Motor neuron (in vitro differentiated cells): Measurements from ENCODE around the gene UIMC1. TPM values are rescaled to one million over a fixed set of nuclear protein-coding genes. Genes with fewer than 3 reads are reported as not detected.

Source experiments
- ATAC-seq, 8 experiments: fragments of 200-7000 bp; cut with Tn5 transposase; replicated peaks in 6 of 8; 2 replicates each; pipeline ENCODE4 v1.8.0; 2021; ENCODE audit warnings: mild to moderate bottlenecking in 8 of 8, moderate library complexity in 8 of 8
- H3K27ac ChIP-seq, 2 donors: fragments of 250-450 bp; sonication (Bioruptor Pico); 2 replicates each; pipeline ENCODE4 v1.9.0; 2021; ENCODE audit warnings: antibody characterized with exemption in 2 of 2, mild to moderate bottlenecking in 2 of 2, moderate library complexity in 1 of 2
- H3K4me1 ChIP-seq, 2 donors: fragments of 250-450 bp; sonication (Bioruptor Pico); replicated peaks in 1 of 2; 2 replicates each; pipeline ENCODE4 v1.6.1; 2021; ENCODE audit warnings: antibody characterized with exemption in 2 of 2, mild to moderate bottlenecking in 2 of 2, moderate library complexity in 1 of 2
- H3K4me3 ChIP-seq, 5 donors: fragments of 250-450 bp; sonication (Bioruptor Pico); 2 replicates each; pipeline ENCODE4 v1.9.0; 2021; ENCODE audit warnings: antibody characterized with exemption in 5 of 5, mild to moderate bottlenecking in 5 of 5, moderate library complexity in 4 of 5
- WGBS, 10 experiments: fragments of 450-650 bp; shearing (Covaris generic); methylation state at CpG; one replicate each; pipeline ENCODE4 v1.0.0; 2022; 5-methylcytosine and 5-hydroxymethylcytosine counted together
- in situ Hi-C, 9 experiments: fragments of 400-800 bp; cut with MboI; loops; one replicate each; pipeline ENCODE4 v1.15.0; 2021; ENCODE audit warnings: low sequenced_read_pairs in 9 of 9, low pct_unique_long_range_greater_than_20kb in 2 of 9; ENCODE audit not compliant: unreplicated experiment in 9 of 9
- total RNA-seq, 8 experiments: library from RNA; unstranded; fragments of 300-600 nt; gene quantifications; 2 replicates each; pipeline versions ENCODE4 v1.2.3 to v1.2.4, GENCODE V29; 2022

UIMC1 gene
- total RNA-seq, 8 experiments from 2014 or later = 28.4 to 47.1 (median 36.0) TPM

DNA sequence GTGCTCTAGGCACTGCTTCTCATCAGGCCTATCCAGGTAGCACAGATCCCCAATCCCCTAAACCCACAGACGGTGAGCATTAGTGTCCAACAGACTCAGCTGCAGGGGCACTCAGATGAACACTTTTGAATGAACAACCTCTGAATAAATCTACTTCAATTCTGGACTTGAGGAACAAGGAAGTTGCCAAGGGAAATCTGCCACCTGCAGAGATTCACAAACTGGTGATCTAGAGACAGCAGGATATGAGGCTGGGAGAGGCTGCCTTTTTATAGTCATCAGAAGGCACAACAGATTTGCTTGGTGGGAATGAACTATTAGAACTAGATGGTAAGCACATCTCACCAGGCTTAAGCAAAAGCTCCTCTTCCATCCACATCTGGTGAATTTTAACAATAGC is 100.5 kb downstream of the UIMC1 start:
- WGBS, 10 experiments = 83 to 100% methylated on average over 1 of the region's 1 CpG; no CpG with 5 or more reads in 8 of the 10 experiments
- ATAC-seq = no peak
- Histone ChIP-seq H3K27ac (no peak overlapping the region), H3K4me3 (no peak overlapping the region), H3K4me1 (no peaks in the 10 kb centered on the region)
- in situ Hi-C loops = loop anchor here in 1 of 9 experiments (25.0 kb wide), 1 partner anchor 244 kb away; no protein-coding TSS in a partner anchor

DNA sequence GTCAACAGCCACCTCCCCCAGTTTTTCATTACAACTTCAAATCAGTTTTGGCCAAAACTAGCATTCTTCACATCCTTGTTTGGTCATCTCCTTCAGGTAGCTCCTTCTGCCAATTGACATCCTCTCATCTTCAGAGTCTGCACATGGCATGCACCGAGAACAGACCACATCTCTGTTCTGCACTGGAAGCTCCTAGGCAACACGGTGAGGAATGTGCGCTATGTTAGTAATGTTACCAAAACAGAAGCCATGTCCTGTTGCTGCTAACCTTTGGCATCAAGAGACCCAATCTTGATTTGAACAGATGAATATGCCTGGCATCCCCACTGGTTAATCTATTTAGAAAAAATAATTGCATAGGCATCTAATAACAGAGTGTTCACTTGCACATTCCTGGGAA is 102.3 kb downstream of the UIMC1 start:
- H3K27ac ChIP-seq = no peak overlapping the region
- H3K4me3 ChIP-seq = no peak overlapping the region
- WGBS, 10 experiments = 60 to 100% (median 83%) methylated on average over 1 to 3 of the region's 3 CpGs; no CpG with 5 or more reads in 5 of the 10 experiments
- no peaks in the 10 kb centered on the region for H3K4me1 ChIP-seq
- peak in 1 of 8 experiments; percentile 11 for ATAC-seq
- in situ Hi-C loops = loop anchor here in 1 of 9 experiments (25.0 kb wide), 1 partner anchor 242 kb away; no protein-coding TSS in a partner anchor

DNA sequence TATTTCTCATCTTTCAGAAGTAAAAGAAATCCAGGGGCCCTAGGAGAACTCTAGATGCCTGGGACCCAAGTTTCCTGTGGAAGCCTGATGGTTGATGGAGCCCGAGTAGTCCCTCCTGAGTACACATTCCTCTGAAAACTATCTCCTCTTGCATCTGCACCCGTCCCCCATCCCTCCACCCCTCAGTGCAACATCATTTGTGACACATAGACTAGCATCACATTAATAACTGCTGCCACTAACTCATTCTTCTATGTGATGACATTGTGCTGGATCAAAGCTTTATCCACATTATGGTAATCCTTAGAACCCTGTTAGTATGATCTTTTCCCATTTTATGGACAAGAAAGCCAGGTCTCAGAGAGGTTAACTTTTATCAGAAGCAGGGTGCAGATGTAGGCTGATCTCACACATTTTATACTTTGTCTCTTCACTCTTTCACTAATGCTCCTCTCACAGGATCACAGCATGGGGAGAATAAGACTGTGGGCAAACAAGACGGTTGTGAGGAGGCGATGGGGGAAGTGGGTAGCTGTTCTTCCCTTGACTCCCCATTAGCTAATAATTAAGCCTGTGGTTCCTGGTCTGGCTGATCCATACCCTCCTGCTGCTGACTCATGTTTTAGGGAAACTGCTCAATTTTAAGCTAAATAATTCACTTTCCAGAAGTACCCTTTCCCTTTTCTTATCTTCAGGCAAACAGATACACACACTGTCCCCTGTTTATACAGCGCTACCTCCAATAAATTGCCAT is 103.5 kb downstream of the UIMC1 start:
- H3K4me1 ChIP-seq = no peaks in the 10 kb centered on the region
- no peak for ATAC-seq
- 77 to 100% (median 95%) methylated on average over 1 to 3 of the region's 5 CpGs; no CpG with 5 or more reads in 1 of the 10 experiments for WGBS, 10 experiments
- no peak overlapping the region for H3K27ac ChIP-seq
- in situ Hi-C loops = loop anchor here in 1 of 9 experiments (25.0 kb wide), 1 partner anchor 241 kb away; no protein-coding TSS in a partner anchor
- no peak overlapping the region for H3K4me3 ChIP-seq

DNA sequence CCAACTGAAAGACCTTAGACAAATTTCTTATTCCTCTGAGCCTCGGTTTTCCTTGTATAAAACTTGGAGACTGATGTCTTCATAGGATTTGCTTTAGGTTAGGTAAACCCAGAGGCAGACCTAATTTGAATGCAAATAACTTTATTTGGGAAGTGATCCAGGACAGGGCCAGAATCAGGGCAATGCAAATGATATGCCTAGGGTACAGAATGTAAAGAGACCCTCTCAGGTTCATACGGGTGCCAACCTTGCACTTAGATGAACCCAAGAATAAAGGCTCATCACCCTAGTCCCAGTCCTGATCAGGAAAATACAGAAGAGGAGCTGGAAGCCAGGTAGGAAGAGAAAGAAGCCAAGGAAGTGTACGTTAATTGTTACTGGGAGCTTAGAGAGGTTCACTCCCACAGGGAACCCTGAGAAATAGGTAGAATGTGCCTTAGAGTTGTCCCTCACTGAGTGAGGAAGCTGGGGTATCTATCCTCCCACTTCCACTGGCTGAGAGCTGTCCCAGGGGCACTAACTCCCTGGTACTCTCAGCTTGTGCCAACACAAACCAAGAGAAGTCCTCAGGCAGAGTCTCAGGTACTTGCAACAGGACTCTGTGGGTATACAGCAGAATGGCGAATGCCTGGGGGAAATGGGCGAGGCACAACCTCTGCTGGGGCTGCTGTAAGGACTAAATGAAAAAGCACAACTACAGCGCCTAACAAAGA is 104.3 kb downstream of the UIMC1 start:
- WGBS, 10 experiments = 80 to 100% (median 89%) methylated on average over 1 to 4 of the region's 6 CpGs; no CpG with 5 or more reads in 2 of the 10 experiments
- no peak for ATAC-seq
- in situ Hi-C loops = loop anchor here in 1 of 9 experiments (25.0 kb wide), 1 partner anchor 240 kb away; no protein-coding TSS in a partner anchor

DNA sequence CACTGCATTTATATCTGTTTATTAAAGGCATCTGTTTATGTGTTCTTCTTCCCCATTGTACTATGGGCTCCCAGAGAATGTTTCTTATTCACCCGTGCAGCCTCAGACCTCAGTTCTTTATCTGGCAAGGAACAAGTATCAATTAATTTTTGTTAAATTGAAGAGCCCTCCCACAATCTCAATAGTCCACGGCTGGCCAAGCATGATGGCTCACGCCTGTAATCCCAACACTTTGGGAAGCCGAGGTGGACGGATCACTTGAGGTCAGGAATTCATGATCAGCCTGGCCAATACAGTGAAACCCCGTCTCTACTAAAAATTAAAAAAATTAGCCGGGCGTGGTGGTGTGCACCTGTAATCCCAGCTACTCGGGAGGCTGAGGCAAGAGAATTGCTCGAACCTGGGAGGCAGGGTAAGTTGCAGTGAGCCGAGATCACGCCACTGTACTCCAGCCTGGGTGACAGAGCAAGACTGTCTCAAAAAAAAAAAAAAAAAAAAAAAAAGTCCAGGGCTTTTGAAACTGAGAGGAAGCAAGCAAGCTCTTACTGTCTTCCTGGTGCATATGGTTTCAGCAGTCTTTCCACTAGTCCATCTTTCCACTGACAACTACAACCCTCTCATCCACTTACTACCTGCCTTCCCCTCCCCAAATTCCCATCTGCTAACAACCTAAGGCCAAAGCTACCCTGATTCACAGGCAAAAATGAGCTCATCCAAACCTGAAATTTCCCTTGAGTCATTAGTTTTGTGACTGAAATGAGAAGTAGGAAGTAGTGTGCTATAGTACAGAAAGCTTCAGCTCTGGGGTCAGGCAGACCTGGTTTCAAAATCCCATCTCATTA is 105.1 kb downstream of the UIMC1 start:
- Histone ChIP-seq H3K4me3 (no peak overlapping the region), H3K4me1 (no peaks in the 10 kb centered on the region), H3K27ac (no peak overlapping the region)
- WGBS, 10 experiments = 56 to 100% (median 90%) methylated on average over 2 to 9 of the region's 12 CpGs; no CpG with 5 or more reads in 4 of the 10 experiments
- in situ Hi-C loops = loop anchor here in 1 of 9 experiments (25.0 kb wide), 1 partner anchor 239 kb away; no protein-coding TSS in a partner anchor
- no peak for ATAC-seq

More for the DNA sequence above, 104.3 kb downstream of the UIMC1 start:
- Histone ChIP-seq H3K27ac (no peak overlapping the region), H3K4me3 (no peak overlapping the region), H3K4me1 (no peaks in the 10 kb centered on the region)

DNA sequence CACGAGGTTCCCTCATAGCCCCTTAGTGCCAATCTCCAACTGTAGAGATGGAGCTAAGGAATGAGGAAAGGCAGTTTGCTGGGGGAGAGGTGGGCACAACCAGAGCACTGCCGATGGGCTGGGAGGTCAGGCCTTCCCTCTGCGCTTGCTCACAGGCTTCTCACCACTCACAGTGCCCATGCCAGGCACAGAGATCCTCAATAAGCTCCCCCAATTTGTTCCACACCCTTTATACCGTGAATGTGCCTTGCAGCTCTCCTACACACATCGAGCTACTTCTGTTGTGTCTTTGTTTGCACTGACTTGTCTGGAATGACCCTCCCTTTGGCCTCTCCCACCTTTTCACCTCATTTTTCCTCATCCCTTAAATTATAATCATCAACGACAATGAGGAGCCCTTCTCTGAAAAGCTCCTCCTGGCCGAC is 105.8 kb downstream of the UIMC1 start:
- H3K4me3 ChIP-seq = no peak overlapping the region
- 46 to 100% (median 75%) methylated on average over 1 to 5 of the region's 7 CpGs; no CpG with 5 or more reads in 1 of the 10 experiments for WGBS, 10 experiments
- no peak overlapping the region for H3K27ac ChIP-seq
- in situ Hi-C loops = loop anchor here in 1 of 9 experiments (25.0 kb wide), 1 partner anchor 238 kb away; no protein-coding TSS in a partner anchor
- no peak for ATAC-seq
- H3K4me1 ChIP-seq = no peaks in the 10 kb centered on the region

DNA sequence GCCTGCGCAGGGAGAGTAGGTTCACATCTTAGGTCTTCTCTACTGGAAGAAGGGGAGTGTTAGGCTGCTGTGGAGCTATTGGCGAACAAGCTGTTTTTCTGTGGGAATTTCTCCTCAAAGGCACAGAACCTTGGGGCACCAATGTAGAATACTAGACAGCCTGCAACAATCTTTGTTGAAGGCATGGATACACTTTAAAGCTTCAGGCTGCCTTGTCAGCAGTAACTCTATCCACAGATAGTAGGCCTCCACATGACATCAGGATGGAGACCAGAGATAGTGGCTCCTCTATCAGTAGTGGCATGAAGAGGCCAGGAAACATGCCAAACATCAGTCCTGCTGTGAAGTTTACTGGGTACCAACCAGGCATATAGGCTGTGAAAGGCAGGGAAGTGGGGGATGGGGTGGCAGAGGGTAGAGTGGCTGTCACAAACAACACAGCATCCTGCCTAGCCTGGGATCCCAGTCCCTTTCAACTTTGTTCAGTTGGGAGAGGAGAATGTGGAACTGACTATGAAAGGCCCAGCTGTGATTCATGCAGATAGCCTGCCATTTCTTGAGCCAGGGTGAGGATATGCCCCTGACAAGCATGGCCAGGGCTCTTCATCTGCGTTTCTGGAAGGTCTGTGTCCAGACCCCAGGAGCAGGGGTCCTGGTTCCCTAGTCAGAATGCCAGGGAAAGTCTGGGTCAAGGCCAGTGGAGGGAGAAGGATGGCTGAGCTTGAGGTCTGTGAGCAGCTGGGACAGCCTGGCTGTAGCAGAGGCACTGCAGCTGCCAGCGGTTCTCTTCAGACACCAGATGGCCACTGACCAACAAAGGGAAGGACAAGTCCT is 106.4 kb downstream of the UIMC1 start:
- in situ Hi-C loops = loop anchor here in 1 of 9 experiments (25.0 kb wide), 1 partner anchor 238 kb away; no protein-coding TSS in a partner anchor
- Histone ChIP-seq H3K4me1 (no peaks in the 10 kb centered on the region), H3K27ac (no peak overlapping the region), H3K4me3 (no peak overlapping the region)
- peak in 1 of 8 experiments; percentile 19 for ATAC-seq
- WGBS, 10 experiments = 80 to 100% (median 100%) methylated on average over 1 to 2 of the region's 4 CpGs; no CpG with 5 or more reads in 4 of the 10 experiments

DNA sequence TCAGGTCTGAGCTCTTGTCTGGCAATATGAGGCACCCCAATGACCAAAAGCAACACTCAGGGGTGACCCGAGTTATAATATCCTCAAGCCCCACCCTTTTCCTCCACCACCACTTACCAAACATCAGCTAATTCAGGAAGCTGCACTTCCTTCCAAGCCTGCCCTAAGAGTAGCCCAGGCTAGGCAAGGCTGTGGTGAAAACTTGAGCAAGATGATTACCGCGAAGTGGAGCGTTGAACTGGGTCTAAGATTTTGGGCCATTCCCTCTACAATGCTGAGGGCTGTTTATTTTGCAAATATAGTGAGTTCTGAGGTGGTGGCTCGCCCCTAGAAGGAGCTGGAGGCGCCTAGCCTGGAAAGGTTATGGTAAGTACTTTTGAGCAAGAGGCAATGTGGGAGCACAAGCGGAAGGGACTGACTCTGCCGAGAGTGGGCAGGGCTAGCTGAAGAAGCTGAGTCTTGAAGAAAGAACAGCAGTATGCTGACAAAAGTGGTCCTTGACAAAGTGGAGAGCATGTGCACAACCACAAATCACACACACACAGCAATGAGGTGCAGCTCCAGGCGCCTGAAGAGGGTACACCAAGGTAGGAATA is 107.2 kb downstream of the UIMC1 start, which contains the start of gene HK3:
Gene HK3 (minus strand): TSS at position 51 of the 596 bp plus-strand sequence. CDS start 3,187 bp downstream, outside the sequence.
- in situ Hi-C loops = no loop called here
- H3K4me3 ChIP-seq = no peak within 1 kb of the TSS
- no peak within 1 kb of the TSS for H3K27ac ChIP-seq
- no peaks in the 10 kb centered on the region for H3K4me1 ChIP-seq
- 62 to 100% (median 85%) methylated on average over 1 to 9 of the region's 9 CpGs; no CpG with 5 or more reads in 4 of the 10 experiments for WGBS, 10 experiments
- ATAC-seq = peak in 1 of 8 experiments; percentile 40

DNA sequence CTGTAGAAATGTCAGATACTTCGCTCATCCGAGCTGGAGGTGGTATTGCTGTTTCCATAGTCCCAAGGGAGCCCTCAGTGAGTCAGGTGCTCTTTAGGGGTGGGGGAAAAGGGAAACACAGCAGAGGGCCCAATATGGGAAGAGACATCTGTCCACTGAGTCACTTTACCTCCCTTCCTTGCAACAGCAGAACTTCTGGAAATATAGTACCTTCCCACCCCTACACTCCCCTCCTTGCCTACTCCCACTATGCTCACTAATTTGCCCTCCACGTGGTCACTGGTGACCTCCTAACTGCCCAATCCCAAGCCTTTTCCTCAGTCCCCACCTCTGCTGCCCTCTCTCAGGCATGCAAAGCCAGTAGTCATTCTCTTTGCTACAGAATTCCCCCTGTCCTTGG is 109.3 kb downstream of the UIMC1 start:
- H3K4me1 ChIP-seq = no peaks in the 10 kb centered on the region
- 50 to 100% (median 75%) methylated on average over 1 to 3 of the region's 3 CpGs; no CpG with 5 or more reads in 5 of the 10 experiments for WGBS, 10 experiments
- in situ Hi-C loops = no loop called here
- no peak for ATAC-seq
- no peak overlapping the region for H3K4me3 ChIP-seq
- H3K27ac ChIP-seq = no peak overlapping the region

DNA sequence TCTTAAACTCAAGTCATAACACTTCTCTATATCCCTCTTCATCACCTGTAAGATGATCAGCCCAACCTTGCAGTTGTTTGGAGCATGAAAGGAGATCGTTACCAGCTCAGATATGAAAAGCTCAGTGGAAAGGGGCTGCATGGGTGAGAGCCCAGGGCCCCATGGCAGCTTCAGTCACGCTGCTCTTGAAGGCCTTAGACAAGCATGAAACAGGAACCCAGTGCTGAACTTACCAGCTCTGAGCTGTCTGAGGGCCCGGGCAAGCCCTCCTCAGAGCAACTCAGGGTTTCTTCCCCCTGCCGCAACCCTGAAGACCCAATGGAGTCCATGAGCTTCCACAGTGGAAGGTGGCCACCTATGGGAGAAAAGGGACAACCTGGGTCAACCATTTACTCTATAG is 110.7 kb downstream of the UIMC1 start:
- no peak for ATAC-seq

DNA sequence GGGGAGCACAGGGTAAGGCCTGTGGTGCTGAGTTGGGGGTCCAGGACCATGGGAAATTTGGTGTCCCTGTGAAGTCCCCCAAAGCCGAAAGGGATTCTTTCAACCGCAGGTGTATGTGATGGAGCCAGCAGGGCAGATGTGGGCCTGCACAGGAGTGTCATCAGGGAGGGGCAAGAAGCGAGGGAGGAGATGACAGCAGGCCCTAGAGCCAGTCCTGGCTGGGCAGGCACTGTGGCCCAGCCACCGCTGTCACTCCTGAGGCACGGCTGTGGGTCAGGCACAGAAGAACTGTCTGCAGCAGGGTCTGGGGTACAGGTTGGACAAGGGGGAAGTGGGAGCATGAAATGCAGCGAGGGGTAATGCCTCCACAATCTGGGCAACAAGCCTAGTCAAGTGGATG is 112.3 kb downstream of the UIMC1 start:
- Histone ChIP-seq H3K4me1 (no peaks in the 10 kb centered on the region), H3K27ac (no peak overlapping the region), H3K4me3 (no peak overlapping the region)
- ATAC-seq = no peak
- 60 to 100% (median 95%) methylated on average over 1 to 3 of the region's 6 CpGs; no CpG with 5 or more reads in 5 of the 10 experiments for WGBS, 10 experiments
- in situ Hi-C loops = no loop called here

More for the DNA sequence above, 110.7 kb downstream of the UIMC1 start:
- in situ Hi-C loops = no loop called here
- Histone ChIP-seq H3K4me1 (no peaks in the 10 kb centered on the region), H3K4me3 (no peak overlapping the region), H3K27ac (no peak overlapping the region)
- WGBS, 10 experiments = 20 to 80% (median 60%) methylated on average over 1 to 2 of the region's 4 CpGs; no CpG with 5 or more reads in 5 of the 10 experiments
